Choroid plexus epithelial cell (primary cell): Measurements from ENCODE around the gene DSG3.
A peak's percentile ranks its signal among the peaks of the same experiment; 100 is the strongest.

Source experiments
- DNase-seq: peaks from one replicate; pipeline ENCODE4 v3.0.0-alpha.2; 2010; ENCODE audit warnings: low read depth
- H3K4me3 ChIP-seq: 2 replicates; pipeline ENCODE4 v1.5.1; 2011; ENCODE audit warnings: low read depth, mild to moderate bottlenecking, control low read depth, low read length, moderate library complexity
- TF ChIP-seq, protein P1 (sequence below): conservative IDR thresholded peaks from 2 replicates; pipeline ENCODE4 v1.5.1; 2011; ENCODE audit warnings: low read depth, mild to moderate bottlenecking, control low read depth, inconsistent platforms, low read length, moderate library complexity

The DSG3 gene

DNA sequence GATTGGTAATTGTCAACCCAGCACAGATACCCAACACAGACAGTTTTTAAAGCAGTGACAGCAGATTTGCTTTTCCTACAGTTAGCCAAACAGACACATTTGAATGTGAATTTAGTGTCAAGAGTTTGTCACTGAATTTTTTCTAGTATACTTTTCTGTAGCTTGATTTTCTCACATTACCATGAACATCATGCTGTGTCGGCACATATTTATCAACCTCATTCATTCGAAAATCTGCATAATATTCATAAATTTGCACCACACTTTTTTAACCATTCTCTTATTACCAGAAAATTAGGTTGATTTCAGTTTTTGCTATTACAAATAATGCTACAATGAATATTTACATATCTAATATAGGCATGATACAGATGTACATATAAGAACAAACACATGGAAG is 27.0 kb upstream of the DSG3 start:
- no peak overlapping the region for H3K4me3 ChIP-seq
- no peak for DNase-seq
- TF ChIP-seq, protein P1, sequence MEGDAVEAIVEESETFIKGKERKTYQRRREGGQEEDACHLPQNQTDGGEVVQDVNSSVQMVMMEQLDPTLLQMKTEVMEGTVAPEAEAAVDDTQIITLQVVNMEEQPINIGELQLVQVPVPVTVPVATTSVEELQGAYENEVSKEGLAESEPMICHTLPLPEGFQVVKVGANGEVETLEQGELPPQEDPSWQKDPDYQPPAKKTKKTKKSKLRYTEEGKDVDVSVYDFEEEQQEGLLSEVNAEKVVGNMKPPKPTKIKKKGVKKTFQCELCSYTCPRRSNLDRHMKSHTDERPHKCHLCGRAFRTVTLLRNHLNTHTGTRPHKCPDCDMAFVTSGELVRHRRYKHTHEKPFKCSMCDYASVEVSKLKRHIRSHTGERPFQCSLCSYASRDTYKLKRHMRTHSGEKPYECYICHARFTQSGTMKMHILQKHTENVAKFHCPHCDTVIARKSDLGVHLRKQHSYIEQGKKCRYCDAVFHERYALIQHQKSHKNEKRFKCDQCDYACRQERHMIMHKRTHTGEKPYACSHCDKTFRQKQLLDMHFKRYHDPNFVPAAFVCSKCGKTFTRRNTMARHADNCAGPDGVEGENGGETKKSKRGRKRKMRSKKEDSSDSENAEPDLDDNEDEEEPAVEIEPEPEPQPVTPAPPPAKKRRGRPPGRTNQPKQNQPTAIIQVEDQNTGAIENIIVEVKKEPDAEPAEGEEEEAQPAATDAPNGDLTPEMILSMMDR, result no peak

DNA sequence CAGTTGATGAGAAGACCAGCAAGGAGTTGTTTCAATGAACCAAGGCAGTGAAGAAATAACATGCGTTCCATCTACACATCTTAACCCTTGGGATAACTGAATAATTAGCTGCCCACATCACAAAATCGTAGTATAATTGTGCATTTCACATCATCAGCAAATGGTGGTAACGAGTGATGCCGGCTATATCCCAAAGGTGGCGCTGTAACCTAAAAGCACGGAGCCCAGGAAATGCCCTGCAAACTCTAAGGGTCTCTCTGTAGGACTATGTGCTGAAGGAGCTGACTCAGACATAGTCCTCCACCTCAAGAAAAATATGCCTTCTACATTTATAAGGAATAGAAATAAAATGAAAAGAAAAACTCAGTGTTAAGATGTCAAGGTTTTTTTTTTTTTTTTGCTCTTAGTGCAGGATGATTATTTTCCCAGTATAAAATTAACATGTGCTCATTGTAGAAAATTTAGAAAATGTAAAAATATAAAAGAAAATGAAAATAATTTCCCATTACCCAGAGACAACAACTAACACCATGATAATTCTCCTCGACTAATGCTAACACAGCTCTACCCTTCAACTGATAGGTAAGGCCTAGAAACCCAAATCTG is 23.1 kb upstream of the DSG3 start:
- DNase-seq, result peak; percentile 72
- TF ChIP-seq, protein P1, result peak; percentile 93
- no peak overlapping the region for H3K4me3 ChIP-seq

DNA sequence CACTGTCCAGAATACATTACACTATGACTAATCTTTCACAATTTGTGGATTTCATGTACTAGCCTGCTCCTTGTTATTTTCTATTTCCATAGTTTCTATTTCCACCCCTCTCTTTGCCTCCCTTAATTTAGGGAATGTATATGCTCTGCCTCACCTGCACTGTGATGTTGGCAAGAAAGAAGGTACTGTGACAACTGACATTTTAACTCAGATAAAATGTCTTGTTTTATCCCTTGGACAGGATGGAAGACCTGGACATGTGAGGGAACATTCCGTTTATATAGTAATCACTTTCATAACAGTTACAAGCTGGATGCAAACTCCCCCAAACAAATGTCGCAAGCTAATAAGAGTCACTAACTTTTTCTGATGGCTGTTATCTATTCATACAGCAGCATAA is 21.5 kb upstream of the DSG3 start:
- H3K4me3 ChIP-seq, result no peak overlapping the region
- DNase-seq, result no peak
- TF ChIP-seq, protein P1, result no peak

DNA sequence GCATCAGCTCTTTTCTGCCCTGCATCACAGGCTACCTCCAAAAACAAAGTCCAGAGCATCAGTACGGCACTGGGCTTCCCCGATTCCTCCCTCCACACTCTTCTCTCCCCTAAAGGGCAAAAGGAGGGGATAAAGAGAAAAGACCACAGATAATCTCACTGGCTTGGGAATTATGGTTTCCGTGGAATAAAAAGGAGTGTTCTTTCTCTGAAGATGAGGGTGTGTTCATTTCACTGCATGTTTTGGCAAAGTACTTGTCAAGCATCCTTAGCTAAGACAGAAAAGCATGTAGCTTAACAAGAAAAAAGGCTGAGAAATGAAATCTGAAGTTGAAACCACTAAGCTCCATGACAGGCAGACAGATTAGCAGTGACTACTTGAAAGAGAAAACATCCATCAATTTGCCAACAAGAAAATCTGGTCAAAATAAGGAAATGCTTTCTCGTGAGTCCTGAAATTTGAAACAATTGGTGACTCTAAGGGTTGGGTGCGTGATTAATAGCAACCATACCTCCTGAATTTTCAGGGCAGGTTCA is 20.6 kb upstream of the DSG3 start:
- no peak for DNase-seq
- H3K4me3 ChIP-seq, result no peak overlapping the region
- TF ChIP-seq, protein P1, result no peak

DNA sequence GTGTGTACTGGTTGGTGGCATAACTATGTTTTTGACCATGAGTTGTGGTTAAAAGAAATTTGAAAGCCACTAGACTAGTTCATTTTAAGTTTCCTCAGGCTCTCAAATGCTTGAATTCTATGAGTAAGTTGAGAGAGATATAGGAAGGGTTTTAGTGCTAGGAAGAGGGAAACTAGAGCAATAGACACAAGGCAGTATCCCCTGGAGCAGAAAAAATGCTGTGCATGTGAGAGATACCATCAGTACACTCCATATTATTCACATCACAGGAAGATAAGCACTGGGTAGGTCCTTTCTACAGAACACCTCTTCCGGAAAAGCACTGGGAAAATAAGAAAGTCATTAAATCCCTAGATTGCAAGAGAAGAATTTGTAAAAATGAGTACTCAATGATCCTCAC is 19.3 kb upstream of the DSG3 start:
- H3K4me3 ChIP-seq, result no peak overlapping the region
- no peak for DNase-seq
- TF ChIP-seq, protein P1, result no peak

DNA sequence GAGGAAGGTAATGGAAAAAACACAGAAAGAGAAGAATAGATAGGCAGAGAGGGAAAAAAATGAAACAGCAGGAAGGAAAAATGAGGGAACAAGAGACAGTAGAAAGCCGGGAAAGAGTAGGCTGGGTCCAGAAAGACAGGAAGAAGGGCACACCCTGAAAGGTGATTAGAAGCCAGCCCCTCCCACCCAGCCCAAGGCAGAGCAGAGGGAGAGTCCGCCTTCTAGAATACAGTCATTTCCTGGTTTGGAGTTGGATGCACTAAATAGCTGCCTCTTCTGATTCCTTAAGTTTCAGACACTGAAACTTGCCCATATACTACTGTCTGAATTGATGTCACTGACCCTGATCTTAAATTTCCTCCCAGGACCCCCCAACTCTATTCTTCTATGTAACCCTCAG is 17.9 kb upstream of the DSG3 start:
- no peak overlapping the region for H3K4me3 ChIP-seq
- DNase-seq, result no peak
- TF ChIP-seq, protein P1, result no peak

DNA sequence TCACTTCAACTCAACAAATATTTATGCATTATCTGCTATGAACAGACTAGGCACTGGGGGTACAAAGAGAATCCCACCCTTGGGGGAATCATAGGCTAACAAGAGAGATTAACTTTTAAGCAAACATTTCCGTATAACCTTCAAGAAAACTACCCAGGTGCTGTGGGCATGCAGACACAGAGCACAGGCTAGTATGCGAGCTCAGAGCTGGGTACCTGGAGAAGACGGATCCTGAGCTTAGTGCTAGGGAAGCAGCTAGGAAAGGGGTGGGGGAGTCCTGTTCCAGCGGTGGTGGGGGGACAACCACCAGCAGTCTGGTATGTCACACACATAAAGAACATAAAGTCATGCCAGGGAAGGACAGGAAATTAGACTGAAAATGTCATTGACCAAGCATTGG is 17.5 kb upstream of the DSG3 start:
- no peak for DNase-seq
- no peak overlapping the region for H3K4me3 ChIP-seq
- TF ChIP-seq, protein P1, result no peak
